WTC11 (cell line): Measurements from ENCODE around the gene MAML2. TPM values are rescaled to one million over a fixed set of nuclear protein-coding genes. Genes with fewer than 3 reads are reported as not detected.
A peak's percentile ranks its signal among the peaks of the same experiment; 100 is the strongest.

Source experiments
- ATAC-seq: fragments of 200-7000 bp; cut with Tn5 transposase; 2 replicates; pipeline ENCODE4 v1.10.0; 2021; ENCODE audit warnings: mild to moderate bottlenecking, moderate library complexity
- CTCF ChIA-PET: fragments of 300-600 bp; sonication (Branson Sonifier 250); formaldehyde crosslinking; loops from one replicate; lab custom pipeline; 2021; ENCODE audit warnings: antibody characterized with exemption; lab: Charles Lee
- POLR2A ChIA-PET: fragments of 350-600 bp; sonication (Branson Sonifier 250); formaldehyde crosslinking; loops from one replicate; lab custom pipeline; 2021; ENCODE audit warnings: antibody characterized with exemption; lab: Charles Lee
- DNase-seq: peaks from one replicate; pipeline ENCODE4 v3.0.0; 2021; ENCODE audit warnings: low spot score
- H3K27ac Mint-ChIP-seq: 2 replicates; pipeline ENCODE4 v1.8.0; 2021; ENCODE audit warnings: mixed read lengths
- H3K27me3 Mint-ChIP-seq: 2 replicates; pipeline ENCODE4 v1.8.0; 2021; ENCODE audit warnings: low read depth, mild to moderate bottlenecking, moderate library complexity, mixed read lengths
- H3K36me3 Mint-ChIP-seq: 2 replicates; pipeline ENCODE4 v1.8.0; 2021; ENCODE audit warnings: mixed read lengths
- H3K4me1 Mint-ChIP-seq: 2 replicates; pipeline ENCODE4 v1.8.0; 2022; ENCODE audit warnings: mixed read lengths
- H3K4me3 Mint-ChIP-seq: 2 replicates; pipeline ENCODE4 v1.8.0; 2021; ENCODE audit warnings: mild to moderate bottlenecking, moderate library complexity, mixed read lengths
- H3K9me3 Mint-ChIP-seq: 2 replicates; pipeline ENCODE4 v1.8.0; 2021; ENCODE audit warnings: mixed read lengths
- AR ChIP-seq: fragments of 250-450 bp; sonication (Bioruptor Pico); IDR thresholded peaks from 2 replicates; pipeline ENCODE4 v1.9.0; 2021; ENCODE audit warnings: mild to moderate bottlenecking
- CBFB ChIP-seq: sonication (generic); formaldehyde crosslinking; IDR thresholded peaks from 2 replicates; pipeline ENCODE4 v1.8.1; 2022; ENCODE audit warnings: mild to moderate bottlenecking, low read depth, missing genetic modification reagents
- CREB1 ChIP-seq: sonication (generic); formaldehyde crosslinking; IDR thresholded peaks from 2 replicates; pipeline ENCODE4 v1.8.0; 2023; ENCODE audit warnings: mild to moderate bottlenecking, missing genetic modification reagents
- CREM ChIP-seq: sonication (generic); formaldehyde crosslinking; IDR thresholded peaks from 2 replicates; pipeline ENCODE4 v1.8.1; 2022; ENCODE audit warnings: mild to moderate bottlenecking, missing genetic modification reagents, moderate library complexity
- CTCF ChIP-seq: fragments of 200-600 bp; IDR thresholded peaks from 2 replicates; pipeline ENCODE4 v1.8.0; 2022; ENCODE audit warnings: antibody characterized with exemption
- EMX1 ChIP-seq: fragments of 250-450 bp; sonication (Bioruptor Pico); IDR thresholded peaks from 2 replicates; pipeline ENCODE4 v1.8.0; 2021; ENCODE audit warnings: mild to moderate bottlenecking
- FOXK1 ChIP-seq: sonication (generic); formaldehyde crosslinking; IDR thresholded peaks from 2 replicates; pipeline ENCODE4 v1.8.0; 2022; ENCODE audit warnings: mild to moderate bottlenecking, moderate library complexity, missing genetic modification reagents
- FOXP1 ChIP-seq: sonication (generic); formaldehyde crosslinking; IDR thresholded peaks from 2 replicates; pipeline ENCODE4 v1.8.0; 2022; ENCODE audit warnings: missing genetic modification reagents, mild to moderate bottlenecking, moderate library complexity, borderline replicate concordance
- GABPB1 ChIP-seq: sonication (generic); formaldehyde crosslinking; IDR thresholded peaks from 2 replicates; pipeline ENCODE4 v1.8.1; 2023; ENCODE audit warnings: mild to moderate bottlenecking, missing genetic modification reagents
- GRHL2 ChIP-seq: fragments of 250-450 bp; sonication (Bioruptor Pico); IDR thresholded peaks from 2 replicates; pipeline ENCODE4 v1.8.0; 2022; ENCODE audit warnings: mild to moderate bottlenecking, moderate library complexity; ENCODE audit not compliant: insufficient replicate concordance, severe bottlenecking
- PREB ChIP-seq: sonication (generic); formaldehyde crosslinking; IDR thresholded peaks from 2 replicates; pipeline ENCODE4 v1.8.1; 2022; ENCODE audit warnings: mild to moderate bottlenecking, missing genetic modification reagents, moderate library complexity, borderline replicate concordance
- SMAD3 ChIP-seq: sonication (generic); formaldehyde crosslinking; IDR thresholded peaks from 2 replicates; pipeline ENCODE4 v1.8.0; 2022; ENCODE audit warnings: missing genetic modification reagents, mild to moderate bottlenecking, borderline replicate concordance
- SP1 ChIP-seq: sonication (generic); formaldehyde crosslinking; conservative IDR thresholded peaks from 2 replicates; pipeline ENCODE4 v1.8.1; 2022; ENCODE audit warnings: missing genetic modification reagents
- ZBTB43 ChIP-seq: sonication (generic); formaldehyde crosslinking; IDR thresholded peaks from 2 replicates; pipeline ENCODE4 v1.8.1; 2023; ENCODE audit warnings: mild to moderate bottlenecking, missing genetic modification reagents
- ZNF281 ChIP-seq: sonication (generic); formaldehyde crosslinking; IDR thresholded peaks from 2 replicates; pipeline ENCODE4 v1.8.0; 2023; ENCODE audit warnings: mild to moderate bottlenecking, missing genetic modification reagents
- ZNF423 ChIP-seq: fragments of 250-450 bp; sonication (Bioruptor Pico); IDR thresholded peaks from 2 replicates; pipeline ENCODE4 v2.1.2; 2022; ENCODE audit warnings: mild to moderate bottlenecking, moderate library complexity
- ZNF425 ChIP-seq: fragments of 250-450 bp; sonication (Bioruptor Pico); conservative IDR thresholded peaks from 2 replicates; pipeline ENCODE4 v1.9.0; 2021; ENCODE audit warnings: mild to moderate bottlenecking
- total RNA-seq: library from RNA; stranded (reverse); gene quantifications from 3 replicates; pipeline ENCODE4 v1.2.3, GENCODE V29; 2021

The MAML2 gene
- total RNA-seq, 1 experiment from 2014 or later, result 8.1 TPM

GRCh38 chr11:95943546-95943945 is 399.4 kb downstream of the MAML2 start:
- Mint-ChIP-seq H3K27ac (no peak overlapping the region), H3K27me3 (peaks cover 5% of the 10 kb centered on the region), H3K9me3 (peaks cover 62% of the 10 kb centered on the region), H3K36me3 (peaks cover 42% of the 10 kb centered on the region), H3K4me1 (no peaks in the 10 kb centered on the region), H3K4me3 (no peak overlapping the region)
- POLR2A ChIA-PET, result no interaction called here
- no peak for TF ChIP-seq SP1
- no peak for TF ChIP-seq CREB1 (CRISPR knock-in tag)
- TF ChIP-seq AR (CRISPR knock-in tag), result no peak
- no peak for TF ChIP-seq ZBTB43
- no peak for TF ChIP-seq CREM (CRISPR knock-in tag)
- ATAC-seq, result no peak
- CTCF ChIA-PET, result no interaction called here
- DNase-seq, result no peak

- CTCF ChIA-PET, result no interaction called here
- Mint-ChIP-seq H3K9me3 (peaks cover 37% of the 10 kb centered on the region), H3K27me3 (no peaks in the 10 kb centered on the region; the same call in 1 of the 2 replicates), H3K4me3 (no peak overlapping the region), H3K27ac (no peak overlapping the region), H3K4me1 (no peaks in the 10 kb centered on the region), H3K36me3 (peaks cover 8% of the 10 kb centered on the region)
- POLR2A ChIA-PET, result no interaction called here
- ATAC-seq, result no peak
- TF ChIP-seq ZNF281 (CRISPR knock-in tag), result no peak
- no peak for DNase-seq
Measured at GRCh38 chr11:95939091-95939490, 403.9 kb downstream of the MAML2 start.

- DNase-seq (no peak), ATAC-seq (no peak)
- Mint-ChIP-seq H3K4me3 (no peak overlapping the region), H3K27ac (no peak overlapping the region), H3K4me1 (no peaks in the 10 kb centered on the region), H3K9me3 (peaks cover 24% of the 10 kb centered on the region), H3K27me3 (no peaks in the 10 kb centered on the region)
- ChIA-PET POLR2A (no interaction called here), CTCF (no interaction called here)
- TF ChIP-seq CTCF (no peak), FOXP1 (CRISPR knock-in tag) (no peak), GABPB1 (CRISPR knock-in tag) (peak; percentile 77)
- TF ChIP-seq, all 79 proteins: peak for 1
- no peaks in the 10 kb centered on the region for H3K36me3 Mint-ChIP-seq
Measured at GRCh38 chr11:95937358-95937757, 405.6 kb downstream of the MAML2 start.

- no peak for DNase-seq
- ChIA-PET CTCF (no interaction called here), POLR2A (no interaction called here)
- no peak overlapping the region for H3K4me3 Mint-ChIP-seq
- no peak for ATAC-seq
- H3K4me1 Mint-ChIP-seq, result no peaks in the 10 kb centered on the region
- H3K36me3 Mint-ChIP-seq, result no peaks in the 10 kb centered on the region
- no peak overlapping the region for H3K27ac Mint-ChIP-seq
- peaks cover 32% of the 10 kb centered on the region for H3K9me3 Mint-ChIP-seq
- no peaks in the 10 kb centered on the region for H3K27me3 Mint-ChIP-seq
- no peak for TF ChIP-seq PREB (CRISPR knock-in tag)
- TF ChIP-seq ZNF425 (CRISPR knock-in tag), result no peak
- TF ChIP-seq ZNF423, result no peak
- TF ChIP-seq GRHL2 (CRISPR knock-in tag), result no peak
- TF ChIP-seq FOXK1 (CRISPR knock-in tag), result no peak
- no peak for TF ChIP-seq EMX1 (CRISPR knock-in tag)
- TF ChIP-seq SMAD3 (CRISPR knock-in tag), result no peak
- no peak for TF ChIP-seq CBFB (CRISPR knock-in tag)
Measured at GRCh38 chr11:95933594-95933993, 409.4 kb downstream of the MAML2 start.
